Fibroblast of skin of right quadriceps (primary cell): ENCODE data around the gene FUNDC1.
A peak's percentile ranks its signal among the peaks of the same experiment; 100 is the strongest.
"Not testable (repeated sequence)": the region's sequence is repeated elsewhere in the genome, so short reads cannot be mapped to it uniquely, and the experiment has no call there.

Source experiments
- DNase-seq: peaks from one replicate; pipeline ENCODE4 v3.0.0-alpha.2; 2013

FUNDC1 gene, protein sequence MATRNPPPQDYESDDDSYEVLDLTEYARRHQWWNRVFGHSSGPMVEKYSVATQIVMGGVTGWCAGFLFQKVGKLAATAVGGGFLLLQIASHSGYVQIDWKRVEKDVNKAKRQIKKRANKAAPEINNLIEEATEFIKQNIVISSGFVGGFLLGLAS

DNA sequence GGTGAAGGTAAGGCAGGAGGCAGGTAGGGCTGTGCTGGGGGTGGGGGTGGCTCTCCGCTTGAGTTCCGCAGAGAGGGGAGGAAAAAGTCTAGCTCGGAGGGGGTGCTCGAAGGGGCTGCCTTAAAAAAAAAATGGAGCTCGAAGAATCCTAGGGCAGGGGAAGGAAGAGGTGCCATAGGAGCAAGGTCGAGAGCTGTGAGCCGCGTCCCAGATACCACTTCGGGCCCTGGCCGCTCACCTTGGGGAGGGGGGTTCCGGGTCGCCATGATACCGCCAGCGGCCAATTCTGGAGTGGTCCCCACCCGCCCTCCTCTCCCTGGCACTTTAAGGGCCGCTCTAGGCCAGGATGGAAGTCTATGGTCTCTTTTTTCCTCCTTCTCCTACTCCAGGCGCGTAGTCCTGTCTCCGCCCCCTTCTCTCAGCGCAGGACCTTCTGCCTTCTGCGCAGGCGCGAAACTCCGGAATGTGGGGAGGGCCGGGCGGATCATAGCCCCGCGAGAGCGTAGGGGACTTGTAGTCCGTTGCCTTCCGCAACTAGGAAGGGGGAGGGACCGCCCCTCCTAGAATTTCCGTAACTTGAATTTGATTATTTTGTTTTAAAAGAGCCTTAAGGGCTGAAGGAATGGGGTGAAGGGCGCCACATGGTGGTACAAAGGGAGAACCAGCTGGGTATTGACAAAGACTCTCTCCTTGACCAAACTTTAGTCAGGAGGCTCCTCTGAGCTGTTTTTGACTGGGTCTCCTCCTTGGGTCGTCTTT lies at the start of gene FUNDC1:
Gene FUNDC1, minus strand, starts transcription at position 293 of the 759 bp plus-strand sequence. Its CDS starts 27 bp downstream, at position 266.
- DNase-seq, result peak; percentile 94

DNA sequence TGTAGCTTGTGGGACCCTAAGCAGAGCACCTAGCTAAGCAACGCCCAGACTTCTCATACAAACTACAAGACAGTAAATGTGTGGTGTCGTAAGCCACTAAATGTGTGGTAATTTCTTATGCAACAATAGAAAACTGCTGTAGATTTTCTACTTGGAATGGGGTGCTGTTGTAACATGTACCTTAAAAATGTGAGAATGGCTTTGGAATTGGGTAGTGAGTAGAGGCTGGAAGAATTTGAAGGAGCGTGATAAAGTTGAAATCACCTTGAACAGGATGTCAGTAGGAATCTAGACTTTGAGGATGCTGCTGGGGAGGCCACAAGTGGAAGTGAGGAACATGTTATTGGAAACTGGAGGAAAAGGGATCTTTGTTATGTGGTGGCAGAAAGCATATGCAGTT lies 43.2 kb upstream of the FUNDC1 start:
- no peak for DNase-seq

DNA sequence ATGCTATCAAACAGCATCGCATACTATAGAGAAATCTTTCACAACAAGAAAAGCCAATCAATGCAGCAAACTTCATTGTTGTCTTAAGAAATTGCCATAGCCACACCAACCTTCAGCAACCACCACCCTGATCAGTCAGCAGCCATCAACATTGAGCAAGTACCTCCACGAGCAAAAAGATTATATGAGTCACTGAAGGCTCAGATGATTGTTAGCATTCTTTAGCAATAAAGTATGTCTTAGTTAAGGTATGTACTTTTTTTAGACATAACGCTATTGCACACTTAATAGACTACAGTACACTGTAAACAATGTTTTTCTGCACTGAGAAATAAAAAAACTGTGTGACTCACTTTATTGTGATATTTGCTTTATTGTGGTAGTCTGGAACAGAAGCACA lies 37.8 kb upstream of the FUNDC1 start:
- DNase-seq, result peak; percentile 29

DNA sequence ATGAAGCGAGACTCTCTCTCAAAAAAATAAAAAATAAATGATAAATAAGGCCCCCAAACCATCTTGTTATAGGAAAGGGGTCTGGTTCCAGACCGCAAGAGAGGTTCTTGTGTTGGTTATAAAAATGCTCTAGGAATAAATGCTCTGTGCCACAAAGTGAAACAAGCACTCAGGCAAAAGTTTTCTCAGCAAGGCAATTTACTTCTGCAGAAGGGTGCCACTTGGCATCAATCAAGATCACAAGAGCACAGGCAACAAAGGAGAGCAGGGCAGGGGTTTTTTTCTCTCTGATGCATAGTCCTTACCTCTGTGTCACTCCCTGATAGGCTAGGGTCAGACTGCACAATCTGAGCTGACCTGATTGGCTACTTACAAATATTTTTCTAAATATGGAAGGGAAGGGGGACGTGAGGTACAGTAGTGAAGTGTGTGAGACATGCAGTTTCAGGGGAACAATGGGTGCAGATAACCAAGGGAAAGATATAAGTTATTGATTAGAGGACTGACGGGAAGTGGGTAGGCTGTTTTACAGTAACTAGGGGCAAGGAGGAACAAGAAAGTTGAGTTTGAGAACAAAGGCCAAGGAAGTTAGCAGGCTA lies 29.8 kb upstream of the FUNDC1 start:
- no peak for DNase-seq

DNA sequence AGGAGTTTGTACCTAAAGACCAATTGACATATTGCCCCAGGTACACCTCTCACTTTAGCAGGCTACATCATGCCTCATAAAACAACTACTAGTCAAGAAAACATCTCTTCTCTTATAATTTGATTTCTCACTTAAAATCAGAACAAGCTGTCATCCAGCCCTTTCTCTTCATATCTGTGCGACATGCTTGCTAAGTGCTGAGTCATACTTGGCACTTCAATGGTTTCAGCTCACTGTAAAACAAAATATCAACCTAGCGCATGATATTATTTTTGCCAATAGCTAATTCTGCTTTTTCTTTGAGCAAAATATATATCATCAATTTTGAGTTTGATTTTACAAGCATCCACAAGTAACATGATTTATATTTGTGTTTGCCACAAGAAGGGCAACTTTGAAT lies 27.9 kb upstream of the FUNDC1 start:
- no peak for DNase-seq

DNA sequence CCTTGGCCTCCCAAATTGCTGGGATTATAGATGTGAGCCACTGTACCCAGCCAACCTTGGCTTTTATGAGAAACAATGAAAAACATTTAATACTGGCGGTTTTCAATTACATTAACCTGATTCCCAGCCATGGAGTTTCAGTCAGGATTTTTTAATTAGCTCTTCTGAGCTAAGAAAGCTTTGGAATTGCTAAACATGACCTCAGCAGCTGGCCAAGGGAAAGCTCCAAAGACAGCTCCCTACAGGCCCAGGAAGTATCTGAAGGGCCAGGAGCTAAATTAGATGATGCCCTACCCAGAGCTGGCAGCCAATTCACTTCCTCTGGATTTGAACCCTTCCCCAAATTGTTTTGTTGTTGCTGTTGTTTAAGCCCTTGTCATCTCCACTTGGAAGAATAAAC lies 26.5 kb upstream of the FUNDC1 start:
- DNase-seq, result peak; percentile 1

DNA sequence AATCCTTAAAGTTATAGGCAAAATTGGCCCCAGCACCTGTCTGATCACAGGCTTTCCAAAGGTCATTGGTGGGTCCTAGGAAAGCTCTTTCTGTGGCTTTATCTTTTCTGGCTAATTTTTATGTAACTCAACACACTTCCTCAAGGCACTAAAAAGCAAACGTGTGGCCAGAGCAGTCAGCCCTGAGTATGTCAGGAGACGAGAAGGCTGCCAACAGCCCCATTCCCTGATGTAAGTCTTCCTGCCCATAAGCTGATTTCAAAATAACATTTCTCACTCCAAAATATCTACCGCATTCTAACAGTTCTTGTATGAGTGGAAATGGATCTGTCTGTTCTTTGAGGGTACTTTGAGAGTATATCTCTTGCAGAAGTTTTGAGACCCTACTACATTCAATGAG lies 25.5 kb upstream of the FUNDC1 start:
- DNase-seq, result no peak

DNA sequence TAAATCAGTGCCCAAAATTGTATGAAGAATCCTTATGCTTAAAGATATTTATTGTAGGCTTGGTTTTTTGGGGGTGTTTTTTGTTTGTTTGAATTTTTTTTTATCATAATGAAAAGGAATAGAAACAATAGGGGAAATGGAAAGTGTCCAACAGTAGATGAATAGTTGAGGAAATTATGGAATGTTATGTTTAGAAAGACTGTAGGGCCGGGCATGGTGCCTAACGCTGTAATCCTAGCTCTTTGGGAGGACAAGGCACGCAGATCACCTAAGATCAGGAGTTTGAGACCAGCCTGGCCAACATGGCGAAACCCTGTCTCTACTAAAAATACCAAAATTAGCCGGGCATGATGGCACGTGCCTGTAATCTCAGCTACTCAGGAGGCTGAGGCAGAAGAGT lies 19.2 kb upstream of the FUNDC1 start:
- not testable (repeated sequence) for DNase-seq

DNA sequence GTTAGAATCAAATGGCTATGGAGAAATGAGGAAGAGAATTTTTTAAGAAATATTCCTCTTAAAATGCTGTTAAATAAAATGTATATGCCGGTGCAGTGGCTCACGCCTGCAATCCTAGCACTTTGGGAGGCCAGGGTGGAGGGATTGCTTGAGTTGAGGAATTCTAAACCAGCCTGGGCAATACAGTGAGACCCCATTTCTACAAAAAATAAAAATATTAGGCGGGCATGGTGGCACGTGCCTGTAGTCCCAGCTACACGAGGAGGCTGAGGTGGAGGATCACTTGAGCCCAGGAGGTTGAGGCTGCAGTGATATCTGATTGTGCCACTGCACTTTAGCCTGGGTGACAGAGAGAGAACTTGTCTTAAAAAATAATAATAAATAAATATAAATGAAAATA lies 7.9 kb upstream of the FUNDC1 start:
- no peak for DNase-seq

DNA sequence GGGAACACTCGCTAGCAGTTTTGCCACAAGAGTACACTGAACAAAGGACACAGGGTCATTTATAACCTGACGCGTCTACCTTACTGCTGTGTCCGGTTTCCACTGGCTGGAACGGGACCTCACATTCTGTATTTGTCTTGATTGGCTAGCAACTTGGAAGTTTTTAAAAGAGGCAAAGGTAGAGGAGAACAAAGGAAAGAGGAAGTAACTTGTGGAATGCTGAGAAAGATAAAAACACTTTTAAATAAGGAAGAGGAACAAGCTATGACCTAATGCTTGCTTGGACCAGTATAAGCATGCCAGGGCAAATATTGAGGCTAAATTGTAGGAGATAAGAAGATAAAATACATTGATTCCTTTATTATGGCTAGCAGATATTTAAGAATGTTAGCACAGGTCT lies 2.8 kb upstream of the FUNDC1 start:
- not testable (repeated sequence) for DNase-seq

DNA sequence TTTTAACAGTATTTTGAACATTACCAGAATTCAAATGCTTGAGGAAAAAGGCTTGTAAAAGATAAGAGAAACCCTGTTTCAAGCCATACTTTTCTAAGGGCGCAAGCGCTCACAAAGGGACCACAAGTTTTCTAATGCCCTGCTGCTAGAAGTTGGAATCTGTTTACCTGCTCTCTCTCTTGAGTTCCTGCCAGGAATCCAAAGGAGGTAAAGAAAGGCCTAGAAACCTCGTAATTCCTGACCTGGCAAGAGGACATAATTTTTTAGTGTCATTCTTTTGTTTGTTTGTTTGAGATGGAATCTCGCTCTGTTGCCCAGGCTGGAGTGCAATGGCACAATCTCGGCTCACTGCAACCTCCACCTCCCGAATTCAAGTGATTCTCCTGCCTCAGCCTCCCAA lies 1.4 kb upstream of the FUNDC1 start:
- no peak for DNase-seq

DNA sequence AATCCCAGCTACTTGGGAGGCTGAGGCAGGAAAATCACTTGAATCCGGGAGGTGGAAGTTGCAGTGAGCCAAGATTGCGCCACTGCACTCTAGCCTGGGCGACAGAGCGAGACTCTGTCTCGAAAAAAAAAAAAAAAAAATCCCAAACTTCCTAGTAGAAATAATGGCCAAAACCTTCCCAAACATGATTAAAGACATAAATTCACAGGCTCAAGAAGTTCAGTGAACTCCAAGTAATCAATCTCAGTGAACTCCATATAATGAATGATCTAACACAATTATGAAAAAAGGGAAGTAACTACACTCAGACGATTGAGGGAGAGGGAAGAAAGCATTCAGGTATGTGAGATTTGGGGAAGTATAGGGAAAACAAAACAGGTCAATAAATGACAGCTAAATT lies 6.5 kb downstream of the FUNDC1 start:
- no peak for DNase-seq

DNA sequence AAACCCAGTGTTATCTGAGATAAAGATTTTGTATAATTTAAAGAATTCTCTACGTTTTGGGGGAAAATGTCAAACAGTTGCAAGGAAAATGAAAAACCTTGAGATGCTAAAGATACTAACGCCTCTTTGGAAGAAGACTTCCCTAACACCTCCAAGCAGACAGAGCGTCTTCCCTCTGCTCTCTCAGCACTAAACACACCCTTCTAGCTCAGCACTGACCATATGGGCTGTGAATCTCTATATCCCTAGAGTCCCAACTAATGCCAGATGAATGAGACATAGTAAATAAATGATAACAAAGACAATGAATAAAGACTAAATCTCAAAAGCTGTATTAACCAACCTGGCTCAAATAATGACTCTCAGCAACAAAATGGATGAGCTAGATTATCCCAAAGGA lies 13.3 kb downstream of the FUNDC1 start:
- DNase-seq, result no peak

DNA sequence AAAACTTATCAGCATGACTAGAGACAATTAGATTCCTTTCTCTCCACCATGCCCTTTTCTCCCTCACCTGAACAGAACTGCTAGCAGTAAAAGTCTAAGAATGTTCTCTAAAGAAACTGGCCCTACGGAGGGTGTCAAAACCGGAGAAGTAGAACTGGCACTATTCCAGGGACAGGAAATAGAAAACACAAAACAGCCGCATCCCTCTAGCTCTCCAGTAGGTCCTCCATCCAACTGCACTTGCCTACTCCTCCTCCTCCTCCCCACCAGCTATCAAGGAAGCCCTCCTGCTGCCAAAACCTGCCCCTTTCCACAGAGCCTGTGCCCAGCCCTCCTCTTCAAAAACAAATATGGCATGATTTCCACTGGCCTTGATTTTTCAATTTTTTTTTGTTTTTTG lies 28.4 kb downstream of the FUNDC1 start:
- DNase-seq, result no peak

DNA sequence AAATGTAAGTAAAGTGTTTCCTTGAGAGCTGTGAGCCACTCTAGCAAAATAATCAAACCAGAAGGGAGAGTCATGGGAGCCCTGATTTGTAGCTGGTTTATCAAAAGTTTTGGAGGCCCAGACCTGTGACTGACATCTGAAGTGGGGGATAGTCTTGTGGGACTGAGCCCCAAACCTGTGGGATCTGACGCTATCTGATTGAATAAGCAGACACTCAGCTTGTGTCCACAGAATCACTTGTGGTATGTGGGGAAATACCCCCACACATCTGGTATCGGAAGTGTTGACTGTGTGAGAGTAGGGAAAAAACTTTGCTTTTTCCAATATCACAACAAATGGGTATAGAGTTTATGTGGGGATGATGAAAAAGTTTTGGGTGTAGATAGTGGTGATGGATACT lies 35.4 kb downstream of the FUNDC1 start:
- no peak for DNase-seq

DNA sequence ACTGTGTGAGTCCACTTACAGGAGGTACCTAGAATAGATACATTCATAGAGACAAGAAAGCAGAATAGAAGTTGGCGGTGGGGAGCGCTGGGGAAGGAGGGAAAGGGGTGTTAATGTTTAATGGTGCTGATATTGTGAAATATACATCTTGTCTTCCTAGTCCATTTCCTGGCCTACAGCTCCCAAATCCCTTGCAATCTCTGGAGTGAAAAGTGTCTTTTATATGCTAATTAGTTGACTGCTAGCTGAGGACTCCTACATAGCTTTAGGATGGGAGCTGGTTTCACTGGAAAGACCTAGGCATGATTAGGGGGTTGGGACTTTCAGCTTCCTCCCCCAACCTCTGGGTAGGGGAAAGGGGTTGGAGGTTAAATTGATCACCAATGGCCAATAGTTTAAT lies 36.0 kb downstream of the FUNDC1 start:
- DNase-seq, result no peak

DNA sequence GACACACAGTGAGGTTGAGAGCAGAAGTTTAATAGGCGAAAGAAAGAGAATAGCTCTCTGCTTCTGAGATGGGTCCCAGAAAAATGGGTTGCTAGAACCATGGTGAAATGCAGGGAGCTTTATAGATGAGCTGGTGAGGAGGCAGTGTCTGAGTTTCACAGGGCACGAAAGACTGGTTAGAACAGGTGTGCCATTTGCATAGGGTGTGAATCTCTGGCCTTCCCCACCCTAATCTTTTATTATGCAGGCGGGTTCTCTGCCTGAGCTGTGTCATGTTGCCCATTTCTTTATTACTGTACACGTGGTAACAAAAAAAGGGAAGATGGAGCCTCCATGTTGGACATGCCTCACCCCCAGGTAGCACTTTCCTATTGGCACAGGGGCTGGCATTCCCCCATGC lies 39.1 kb downstream of the FUNDC1 start:
- DNase-seq, result no peak

DNA sequence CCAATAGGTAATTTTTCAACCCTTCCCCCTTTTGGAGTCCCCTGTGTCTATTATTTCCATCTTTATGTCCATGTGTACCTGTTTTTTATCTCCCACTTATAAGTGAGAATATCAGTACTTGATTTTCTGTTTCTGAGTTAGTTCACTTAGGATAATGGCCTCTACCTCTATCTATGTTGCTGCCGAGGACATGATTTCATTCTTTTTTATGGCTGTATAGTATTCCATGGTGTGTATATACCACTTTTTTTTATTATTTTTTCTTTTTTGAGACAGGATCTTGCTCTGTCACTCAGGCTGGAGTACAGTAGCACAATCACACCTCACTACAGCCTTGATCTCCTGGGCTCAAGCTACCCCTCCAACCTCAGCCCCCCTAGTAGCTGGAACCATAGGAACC lies 47.6 kb downstream of the FUNDC1 start:
- DNase-seq, result no peak

DNA sequence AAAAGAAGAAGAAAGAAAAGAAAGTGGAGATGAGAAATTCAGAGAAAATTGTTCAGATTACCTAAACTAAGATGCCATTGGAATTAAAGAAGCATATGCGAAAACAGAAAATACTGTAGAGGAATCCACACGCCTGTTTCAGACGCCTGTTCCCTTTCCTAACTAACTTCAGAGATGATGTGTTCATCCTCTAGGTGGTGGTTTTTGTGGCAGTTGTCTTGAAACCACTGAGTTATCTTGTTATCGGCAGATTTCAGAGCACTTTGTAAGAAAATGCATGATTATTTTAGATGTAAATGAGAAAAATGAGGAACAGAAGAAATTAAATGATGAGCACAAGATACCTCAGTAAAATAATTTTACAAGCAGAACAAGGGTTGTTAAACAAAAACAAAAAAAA lies 48.3 kb downstream of the FUNDC1 start:
- no peak for DNase-seq

DNA sequence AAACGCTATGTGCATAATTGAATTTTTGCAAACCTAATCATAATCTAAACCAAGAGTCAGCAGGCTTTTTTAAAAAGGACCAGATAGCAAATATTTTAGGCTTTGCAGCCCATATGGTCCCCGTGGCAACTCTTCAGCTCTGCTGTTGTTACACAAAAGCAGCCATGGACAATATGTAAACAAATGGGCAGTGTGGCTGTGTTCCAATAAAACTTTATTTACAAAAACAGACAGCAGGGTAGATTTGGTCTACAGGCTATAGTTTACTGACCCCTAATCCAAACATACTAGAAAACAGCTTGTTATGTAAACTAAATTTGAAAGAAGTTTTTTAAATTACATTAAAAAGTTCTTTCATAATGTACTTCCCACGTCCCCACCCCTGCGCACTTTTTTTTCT lies 53.1 kb downstream of the FUNDC1 start:
- no peak for DNase-seq

DNA sequence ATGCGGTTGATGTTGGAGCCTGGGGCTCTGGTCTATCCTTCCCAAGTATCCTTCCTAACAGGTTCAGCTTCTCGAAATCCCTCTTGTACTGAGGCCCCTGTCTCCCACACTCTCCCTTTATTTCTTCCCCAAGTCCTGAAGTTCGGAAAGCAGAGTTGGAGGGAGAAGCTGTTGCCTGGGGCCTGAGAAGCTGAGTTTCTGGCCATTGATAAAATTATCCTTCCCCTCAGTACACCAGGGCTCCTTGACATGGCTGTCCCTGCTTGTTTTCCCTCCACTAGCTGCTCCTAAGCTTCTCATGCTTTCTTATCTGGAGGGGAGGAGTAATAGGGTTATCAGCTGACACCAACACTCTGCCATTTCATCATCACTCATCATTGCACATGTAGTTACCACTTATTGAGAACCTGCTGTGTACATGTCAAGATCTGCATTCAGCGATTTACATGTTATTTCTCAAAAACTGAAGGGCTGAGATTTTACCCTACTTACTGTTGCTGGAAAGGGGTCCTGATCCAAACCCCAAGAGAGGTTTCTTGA lies 58.0 kb downstream of the FUNDC1 start:
- no peak for DNase-seq

DNA sequence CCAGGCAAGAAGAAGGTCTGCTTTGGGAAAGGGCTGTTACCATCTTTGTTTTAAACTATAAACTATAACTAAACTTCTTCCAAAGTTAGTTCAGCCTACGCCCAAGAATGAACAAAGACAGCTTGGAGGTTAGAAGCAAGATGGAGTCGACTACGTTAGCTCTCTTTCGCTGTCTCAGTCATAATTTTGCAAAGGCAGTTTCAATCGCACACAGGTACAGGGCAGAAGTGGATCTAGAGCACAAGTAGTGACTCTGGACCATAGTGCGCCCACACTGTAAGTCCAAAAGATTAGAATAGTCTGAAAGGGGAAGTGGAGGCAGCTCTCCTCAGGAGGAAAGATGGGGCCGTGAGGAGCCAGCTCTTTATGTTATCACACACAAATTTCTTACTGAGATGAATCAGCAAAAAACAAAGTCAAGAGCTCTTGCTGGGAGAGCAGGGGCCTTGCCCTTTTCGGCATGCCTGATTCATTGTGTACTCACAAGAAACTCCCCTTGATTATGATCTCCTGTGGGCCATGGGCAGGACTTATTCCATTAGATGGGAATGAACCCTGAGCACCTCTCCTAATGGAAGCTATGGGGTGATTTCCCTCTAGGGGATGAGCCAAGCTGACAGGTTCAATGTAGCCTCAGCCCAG lies 58.6 kb downstream of the FUNDC1 start:
- no peak for DNase-seq

DNA sequence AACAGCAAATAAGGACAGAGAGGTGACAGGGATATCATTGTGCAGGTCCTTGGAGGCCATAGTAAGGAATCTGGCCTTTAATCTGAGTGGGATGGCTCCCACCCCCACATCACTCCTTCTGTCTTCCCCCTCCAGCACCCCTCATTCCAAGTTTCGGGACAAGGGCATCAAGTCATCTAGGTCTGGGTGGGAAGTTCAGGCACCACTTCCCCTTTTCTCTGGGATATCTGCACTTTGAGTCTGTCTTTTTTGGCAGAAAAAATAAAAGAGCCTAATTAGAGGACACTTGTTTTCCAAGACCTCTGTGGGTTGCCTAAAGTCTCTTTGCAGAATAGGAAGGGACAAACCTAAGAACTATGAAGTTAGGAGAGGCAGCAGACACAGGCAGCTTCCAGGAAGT lies 60.1 kb downstream of the FUNDC1 start:
- no peak for DNase-seq

DNA sequence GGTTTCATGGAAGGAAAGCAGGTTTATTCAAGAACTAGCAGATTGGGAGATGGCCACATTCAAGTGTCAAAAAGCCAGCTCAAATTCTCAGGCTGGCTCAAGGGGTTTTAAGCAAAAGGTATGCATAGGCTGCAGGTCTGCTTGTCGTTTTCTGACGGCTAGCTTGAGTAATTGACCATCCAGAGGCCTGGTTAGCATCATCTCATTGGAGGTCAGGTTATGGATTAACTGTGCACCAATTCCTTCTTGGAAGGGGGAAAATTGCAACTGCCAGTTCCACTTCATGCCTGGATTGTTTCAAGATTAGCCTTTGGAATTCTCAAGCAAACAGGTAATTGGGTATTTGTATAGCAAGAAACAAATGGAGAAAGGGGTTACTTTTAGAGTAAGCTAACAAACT lies 62.1 kb downstream of the FUNDC1 start:
- no peak for DNase-seq
